ENCODE data around the gene SLC25A21. TPM values are rescaled to one million over a fixed set of nuclear protein-coding genes. Genes with fewer than 3 reads are reported as not detected.

Gene SLC25A21
- total and polyA plus RNA-seq, 4 experiments from 2014 or later: not detected

GRCh38 chr14:37027188-37027824, 145.1 kb downstream of the SLC25A21 start:
- Mint-ChIP-seq H3K4me1 (no peaks in the 10 kb centered on the region), H3K36me3 (no peaks in the 10 kb centered on the region), H3K9me3 (peaks cover 0 to 6% (median 0%) of the 10 kb centered on the region in 8 donors), H3K4me3 (no peak overlapping the region), H3K27ac (no peak overlapping the region), H3K27me3 (no peaks in the 10 kb centered on the region)
- ChIA-PET POLR2A (ENCODE audit: partially characterized antibody) (no interaction called here), CTCF (ENCODE audit: partially characterized antibody) (no interaction called here)
- Histone ChIP-seq H3K27ac (ENCODE audit: low read depth, low read length) (no peak overlapping the region), H3K4me3 (ENCODE audit: low read length in 2 of 2) (no peak overlapping the region), H3K27me3 (ENCODE audit: insufficient read depth, low read length) (no peaks in the 10 kb centered on the region), H3K4me1 (ENCODE audit: insufficient read depth, low read length) (no peaks in the 10 kb centered on the region), H3K9me3 (ENCODE audit: control insufficient read depth in 1 of 2, low read length in 2 of 2) (no peaks in the 10 kb centered on the region), H3K36me3 (ENCODE audit: insufficient read depth, low read length) (no peaks in the 10 kb centered on the region)
- intact Hi-C loops (cut with micrococcal nuclease): no loop called here
- DNase-seq: no peak

GRCh38 chr14:37023875-37024565, 148.4 kb downstream of the SLC25A21 start:
- Histone ChIP-seq H3K27me3 (ENCODE audit: insufficient read depth, low read length) (no peaks in the 10 kb centered on the region), H3K36me3 (ENCODE audit: insufficient read depth, low read length) (no peaks in the 10 kb centered on the region), H3K4me1 (ENCODE audit: insufficient read depth, low read length) (no peaks in the 10 kb centered on the region), H3K27ac (ENCODE audit: low read depth, low read length) (no peak overlapping the region), H3K9me3 (ENCODE audit: control insufficient read depth in 1 of 2, low read length in 2 of 2) (no peaks in the 10 kb centered on the region), H3K4me3 (ENCODE audit: low read length in 2 of 2) (no peak overlapping the region)
- ChIA-PET CTCF (ENCODE audit: partially characterized antibody) (no interaction called here), POLR2A (ENCODE audit: partially characterized antibody) (no interaction called here)
- H3K4me1 Mint-ChIP-seq: no peaks in the 10 kb centered on the region
- no peaks in the 10 kb centered on the region for H3K36me3 Mint-ChIP-seq
- no peak overlapping the region for H3K4me3 Mint-ChIP-seq
- DNase-seq: no peak
- no peak overlapping the region for H3K27ac Mint-ChIP-seq
- H3K9me3 Mint-ChIP-seq: peaks cover 0 to 6% (median 0%) of the 10 kb centered on the region in 8 donors
- H3K27me3 Mint-ChIP-seq: no peaks in the 10 kb centered on the region
- intact Hi-C loops (cut with micrococcal nuclease): no loop called here

DNA sequence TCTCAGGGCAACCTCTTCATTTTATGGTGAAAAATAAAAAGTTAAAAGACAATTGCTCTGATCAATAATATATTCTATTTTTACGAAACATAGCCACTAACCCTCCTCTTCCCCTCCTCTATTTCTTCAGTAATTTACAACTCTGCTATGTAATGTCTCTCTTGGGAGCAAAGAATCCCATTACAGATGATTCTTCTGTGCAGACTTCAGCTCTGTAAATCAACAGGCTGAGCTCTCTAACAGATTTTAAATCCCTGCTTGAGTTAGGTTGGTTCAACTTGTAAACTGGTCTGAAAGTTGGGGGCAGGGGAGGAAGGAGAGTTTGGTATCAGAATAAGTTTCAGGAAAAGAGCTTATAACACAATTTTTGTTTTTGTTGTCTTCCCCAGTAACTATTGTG, 151.0 kb downstream of the SLC25A21 start:
- Histone ChIP-seq H3K27ac (ENCODE audit: low read depth, low read length) (no peak overlapping the region), H3K4me1 (ENCODE audit: insufficient read depth, low read length) (no peaks in the 10 kb centered on the region), H3K36me3 (ENCODE audit: insufficient read depth, low read length) (no peaks in the 10 kb centered on the region), H3K9me3 (ENCODE audit: control insufficient read depth in 1 of 2, low read length in 2 of 2) (no peaks in the 10 kb centered on the region), H3K27me3 (ENCODE audit: insufficient read depth, low read length) (no peaks in the 10 kb centered on the region), H3K4me3 (ENCODE audit: low read length in 2 of 2) (no peak overlapping the region)
- no peaks in the 10 kb centered on the region for H3K4me1 Mint-ChIP-seq
- ChIA-PET POLR2A (ENCODE audit: partially characterized antibody) (no interaction called here), CTCF (ENCODE audit: partially characterized antibody) (no interaction called here)
- DNase-seq: no peak
- no peaks in the 10 kb centered on the region for H3K36me3 Mint-ChIP-seq
- intact Hi-C loops (cut with micrococcal nuclease): no loop called here
- no peak overlapping the region for H3K27ac Mint-ChIP-seq
- H3K9me3 Mint-ChIP-seq: peaks cover 0 to 8% (median 2%) of the 10 kb centered on the region in 8 donors
- no peak overlapping the region for H3K4me3 Mint-ChIP-seq
- H3K27me3 Mint-ChIP-seq: no peaks in the 10 kb centered on the region

GRCh38 chr14:37019488-37019887, 152.9 kb downstream of the SLC25A21 start:
- Mint-ChIP-seq H3K36me3 (no peaks in the 10 kb centered on the region), H3K4me3 (no peak overlapping the region), H3K9me3 (peaks cover 0 to 8% (median 2%) of the 10 kb centered on the region in 8 donors), H3K27ac (no peak overlapping the region), H3K27me3 (no peaks in the 10 kb centered on the region), H3K4me1 (no peaks in the 10 kb centered on the region)
- ChIA-PET POLR2A (ENCODE audit: partially characterized antibody) (no interaction called here), CTCF (ENCODE audit: partially characterized antibody) (no interaction called here)
- no peak for DNase-seq
- Histone ChIP-seq H3K36me3 (ENCODE audit: insufficient read depth, low read length) (no peaks in the 10 kb centered on the region), H3K27ac (ENCODE audit: low read depth, low read length) (no peak overlapping the region), H3K27me3 (ENCODE audit: insufficient read depth, low read length) (no peaks in the 10 kb centered on the region), H3K4me1 (ENCODE audit: insufficient read depth, low read length) (no peaks in the 10 kb centered on the region), H3K9me3 (ENCODE audit: control insufficient read depth in 1 of 2, low read length in 2 of 2) (no peaks in the 10 kb centered on the region), H3K4me3 (ENCODE audit: low read length in 2 of 2) (no peak overlapping the region)
- intact Hi-C loops (cut with micrococcal nuclease): no loop called here

GRCh38 chr14:37018571-37019240, 153.7 kb downstream of the SLC25A21 start:
- Mint-ChIP-seq H3K36me3 (no peaks in the 10 kb centered on the region), H3K4me3 (no peak overlapping the region), H3K27ac (no peak overlapping the region), H3K27me3 (no peaks in the 10 kb centered on the region), H3K9me3 (peaks cover 0 to 8% (median 2%) of the 10 kb centered on the region in 8 donors), H3K4me1 (no peaks in the 10 kb centered on the region)
- ChIA-PET POLR2A (ENCODE audit: partially characterized antibody) (no interaction called here), CTCF (ENCODE audit: partially characterized antibody) (no interaction called here)
- Histone ChIP-seq H3K27me3 (ENCODE audit: insufficient read depth, low read length) (no peaks in the 10 kb centered on the region), H3K4me3 (ENCODE audit: low read length in 2 of 2) (no peak overlapping the region), H3K36me3 (ENCODE audit: insufficient read depth, low read length) (no peaks in the 10 kb centered on the region), H3K9me3 (ENCODE audit: control insufficient read depth in 1 of 2, low read length in 2 of 2) (no peaks in the 10 kb centered on the region), H3K4me1 (ENCODE audit: insufficient read depth, low read length) (no peaks in the 10 kb centered on the region), H3K27ac (ENCODE audit: low read depth, low read length) (no peak overlapping the region)
- intact Hi-C loops (cut with micrococcal nuclease): no loop called here
- DNase-seq: no peak

DNA sequence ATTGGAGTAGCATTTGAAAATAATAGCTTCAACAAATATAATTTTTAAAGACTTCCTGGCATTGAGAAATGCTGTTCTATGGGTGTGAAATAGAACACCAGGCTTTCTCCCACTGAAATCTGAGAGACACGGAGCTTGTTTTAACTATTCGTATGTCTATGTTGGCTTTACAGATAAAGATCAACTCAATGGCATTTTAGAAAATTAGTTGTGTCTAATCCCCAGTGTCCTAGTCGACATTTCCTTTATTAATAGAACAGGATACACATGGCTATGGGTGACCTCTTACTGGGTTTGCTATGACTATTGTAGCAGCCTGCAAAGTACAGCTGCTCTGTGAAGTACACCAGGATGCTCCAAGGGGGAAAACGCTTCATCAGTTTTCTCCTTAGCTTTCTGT, 159.3 kb downstream of the SLC25A21 start:
- no peaks in the 10 kb centered on the region for H3K4me1 ChIP-seq (ENCODE audit: insufficient read depth, low read length)
- H3K27me3 ChIP-seq (ENCODE audit: insufficient read depth, low read length): no peaks in the 10 kb centered on the region
- no peak overlapping the region for H3K27ac ChIP-seq (ENCODE audit: low read depth, low read length)
- DNase-seq: no peak
- no peak overlapping the region for H3K4me3 ChIP-seq (ENCODE audit: low read length in 2 of 2)
- ChIA-PET CTCF (ENCODE audit: partially characterized antibody) (no interaction called here), POLR2A (ENCODE audit: partially characterized antibody) (no interaction called here)
- no peak overlapping the region for H3K27ac Mint-ChIP-seq
- H3K9me3 Mint-ChIP-seq: peaks cover 0 to 5% (median 0%) of the 10 kb centered on the region in 8 donors
- no peaks in the 10 kb centered on the region for H3K36me3 ChIP-seq (ENCODE audit: insufficient read depth, low read length)
- no peak overlapping the region for H3K4me3 Mint-ChIP-seq
- intact Hi-C loops (cut with micrococcal nuclease): no loop called here
- no peaks in the 10 kb centered on the region for H3K9me3 ChIP-seq (ENCODE audit: control insufficient read depth in 1 of 2, low read length in 2 of 2)
- no peaks in the 10 kb centered on the region for H3K4me1 Mint-ChIP-seq
- no peaks in the 10 kb centered on the region for H3K27me3 Mint-ChIP-seq
- H3K36me3 Mint-ChIP-seq: no peaks in the 10 kb centered on the region

DNA sequence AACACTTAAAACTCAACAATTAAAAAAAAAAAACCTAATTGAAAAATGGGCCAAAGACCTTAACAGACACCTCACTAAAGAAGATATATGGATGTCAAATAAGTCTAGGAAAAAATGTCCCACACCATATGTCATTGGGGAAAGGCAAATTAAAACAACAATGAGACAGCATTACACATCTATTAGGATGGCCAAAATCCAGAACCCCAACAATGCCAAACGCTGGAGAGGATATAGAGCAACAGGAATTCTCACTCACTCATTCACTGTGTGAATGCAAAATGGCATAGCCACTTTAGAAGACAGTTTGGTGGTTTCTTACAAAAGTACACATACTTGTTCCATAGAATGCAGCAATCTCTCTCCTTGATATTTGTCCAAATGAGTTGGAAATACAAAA, 173.7 kb downstream of the SLC25A21 start:
- DNase-seq: no peak
- Histone ChIP-seq H3K27ac (ENCODE audit: low read depth, low read length) (no peak overlapping the region), H3K4me3 (ENCODE audit: low read length in 2 of 2) (no peak overlapping the region), H3K9me3 (ENCODE audit: control insufficient read depth in 1 of 2, low read length in 2 of 2) (no peaks in the 10 kb centered on the region), H3K27me3 (ENCODE audit: insufficient read depth, low read length) (no peaks in the 10 kb centered on the region), H3K36me3 (ENCODE audit: insufficient read depth, low read length) (no peaks in the 10 kb centered on the region), H3K4me1 (ENCODE audit: insufficient read depth, low read length) (no peaks in the 10 kb centered on the region)
- no peak overlapping the region for H3K27ac Mint-ChIP-seq
- ChIA-PET CTCF (ENCODE audit: partially characterized antibody) (no interaction called here), POLR2A (ENCODE audit: partially characterized antibody) (no interaction called here)
- intact Hi-C loops (cut with micrococcal nuclease): no loop called here
- no peak overlapping the region for H3K4me3 Mint-ChIP-seq
- no peaks in the 10 kb centered on the region for H3K4me1 Mint-ChIP-seq
- no peaks in the 10 kb centered on the region for H3K36me3 Mint-ChIP-seq
- H3K27me3 Mint-ChIP-seq: no peaks in the 10 kb centered on the region
- peaks cover 0 to 6% (median 2%) of the 10 kb centered on the region in 8 donors for H3K9me3 Mint-ChIP-seq
